Heart left ventricle (tissue), 13 donors: ENCODE results near the gene TMC3.

ENCODE experiments used
- POLR2A ChIP-seq, 2 donors: fragments of 450-650 bp; IDR thresholded peaks; one replicate each; pipeline ENCODE4 v1.6.1; 2017; ENCODE audit warnings: antibody characterized with exemption in 2 of 2, mild to moderate bottlenecking in 2 of 2, moderate library complexity in 2 of 2
- TF ChIP-seq, protein P1 (sequence below), 12 donors: fragments of 200-600 bp; sonication (generic) in 4 of 12; IDR thresholded peaks; one replicate each; pipeline versions ENCODE4 v1.5.0 to v1.8.0; 2018 to 2022; ENCODE audit warnings: antibody characterized with exemption in 12 of 12, mild to moderate bottlenecking in 5 of 12
- donor health status: ischemic (EF 13 %, LVEDD 7.1; RV severe dilation, severe dysfunction).
- donor health status: DM: no; HTN: yes; CAD: no.
- donor health status: DM: no; HTN: no; CAD: no.
- donor health status: ischemic (EF 25% LVEDD 6.9; RV normal size, moderate dysfunction).
- donor health status: ischemic (EF 25% LVEDD 5.7; RV mildly dilated, moderate dysfunction).
- donor health status: ischemic (EF 35%, LVEDD 5.7; RV mildly dilated, moderate dysfunction).
- donor health status: nonischemic (EF 11% LVEDD 7.7; RV severe dilation, severe dysfunction).
- donor health status: DM: yes; HTN: yes; CAD: no.
- donor health status: PGD.
- donor health status: ischemic (EF 29% LVEDD 5.4; RV normal size, mild dysfunction).
- donor health status: nonischemic (EF 23%, LVEDD 6.1; RV moderate dilation, normal function).

DNA sequence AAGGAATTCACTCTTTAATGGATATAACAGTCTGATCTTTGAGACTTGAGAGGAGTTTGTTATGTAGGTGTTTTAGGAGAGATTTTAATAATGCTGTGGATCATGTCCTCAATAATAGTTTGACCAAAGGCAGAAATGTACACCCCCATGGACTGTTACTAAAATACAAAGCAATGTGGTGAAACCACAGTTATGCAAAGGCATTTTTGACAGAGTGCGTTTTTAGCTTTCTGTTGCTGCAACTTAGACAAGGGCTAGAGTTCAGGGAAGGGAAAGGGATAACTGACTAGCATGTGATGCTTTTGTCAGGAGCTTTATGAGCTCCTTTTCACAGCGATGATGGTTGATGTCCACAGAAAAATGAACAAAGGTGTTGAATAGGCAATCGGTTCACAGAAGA lies 46.5 kb downstream of the TMC3 start:
- no peak for TF ChIP-seq POLR2A (IDR thresholded peaks at IDR 0.05)
- TF ChIP-seq, protein P1, sequence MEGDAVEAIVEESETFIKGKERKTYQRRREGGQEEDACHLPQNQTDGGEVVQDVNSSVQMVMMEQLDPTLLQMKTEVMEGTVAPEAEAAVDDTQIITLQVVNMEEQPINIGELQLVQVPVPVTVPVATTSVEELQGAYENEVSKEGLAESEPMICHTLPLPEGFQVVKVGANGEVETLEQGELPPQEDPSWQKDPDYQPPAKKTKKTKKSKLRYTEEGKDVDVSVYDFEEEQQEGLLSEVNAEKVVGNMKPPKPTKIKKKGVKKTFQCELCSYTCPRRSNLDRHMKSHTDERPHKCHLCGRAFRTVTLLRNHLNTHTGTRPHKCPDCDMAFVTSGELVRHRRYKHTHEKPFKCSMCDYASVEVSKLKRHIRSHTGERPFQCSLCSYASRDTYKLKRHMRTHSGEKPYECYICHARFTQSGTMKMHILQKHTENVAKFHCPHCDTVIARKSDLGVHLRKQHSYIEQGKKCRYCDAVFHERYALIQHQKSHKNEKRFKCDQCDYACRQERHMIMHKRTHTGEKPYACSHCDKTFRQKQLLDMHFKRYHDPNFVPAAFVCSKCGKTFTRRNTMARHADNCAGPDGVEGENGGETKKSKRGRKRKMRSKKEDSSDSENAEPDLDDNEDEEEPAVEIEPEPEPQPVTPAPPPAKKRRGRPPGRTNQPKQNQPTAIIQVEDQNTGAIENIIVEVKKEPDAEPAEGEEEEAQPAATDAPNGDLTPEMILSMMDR (IDR thresholded peaks at IDR 0.05): no peak
